GM11168 (cell line): Measurements from ENCODE around the gene GUCY2C.
"Not testable (repeated sequence)": the region's sequence is repeated elsewhere in the genome, so short reads cannot be mapped to it uniquely, and the experiment has no call there.

ENCODE experiments used
- in situ Hi-C: fragments of 300-500 bp; cut with MboI; formaldehyde crosslinking; loops from one replicate; pipeline ENCODE4 v1.12.0; 2022; ENCODE audit warnings: low sequenced_read_pairs; ENCODE audit not compliant: unreplicated experiment

Gene GUCY2C

GRCh38 chr12:14689144-14689543 lies 7.3 kb downstream of the GUCY2C start:
- in situ Hi-C loops = no loop called here

- in situ Hi-C loops = not testable (repeated sequence)
Measured at GRCh38 chr12:14682231-14682630, 14.2 kb downstream of the GUCY2C start.

GRCh38 chr12:14681625-14682024 lies 14.8 kb downstream of the GUCY2C start:
- in situ Hi-C loops = no loop called here

GRCh38 chr12:14681190-14681589 lies 15.2 kb downstream of the GUCY2C start:
- in situ Hi-C loops = no loop called here

- in situ Hi-C loops = no loop called here
Measured at GRCh38 chr12:14678547-14679150, 17.8 kb downstream of the GUCY2C start.

GRCh38 chr12:14668591-14668990 lies 27.8 kb downstream of the GUCY2C start:
- in situ Hi-C loops = no loop called here

- in situ Hi-C loops = no loop called here
Measured at GRCh38 chr12:14665354-14666348, 30.7 kb downstream of the GUCY2C start.

- in situ Hi-C loops = no loop called here
Measured at GRCh38 chr12:14664434-14665023, 31.9 kb downstream of the GUCY2C start.

- in situ Hi-C loops = no loop called here
Measured at GRCh38 chr12:14663002-14663401, 33.4 kb downstream of the GUCY2C start.

- in situ Hi-C loops = no loop called here
Measured at GRCh38 chr12:14656846-14657245, 39.6 kb downstream of the GUCY2C start.

GRCh38 chr12:14655284-14655683 lies 41.1 kb downstream of the GUCY2C start:
- in situ Hi-C loops = no loop called here

GRCh38 chr12:14654842-14655241 lies 41.6 kb downstream of the GUCY2C start:
- in situ Hi-C loops = no loop called here

- in situ Hi-C loops = no loop called here
Measured at GRCh38 chr12:14654416-14654815, 42.0 kb downstream of the GUCY2C start.

- in situ Hi-C loops = no loop called here
Measured at GRCh38 chr12:14652483-14652882, 43.9 kb downstream of the GUCY2C start.

GRCh38 chr12:14651371-14651770 lies 45.0 kb downstream of the GUCY2C start:
- in situ Hi-C loops = no loop called here

GRCh38 chr12:14650789-14651188 lies 45.6 kb downstream of the GUCY2C start:
- in situ Hi-C loops = no loop called here

- in situ Hi-C loops = no loop called here
Measured at GRCh38 chr12:14647028-14647750, 49.2 kb downstream of the GUCY2C start.

GRCh38 chr12:14643251-14643650 lies 53.1 kb downstream of the GUCY2C start:
- in situ Hi-C loops = no loop called here

GRCh38 chr12:14638066-14638465 lies 58.3 kb downstream of the GUCY2C start:
- in situ Hi-C loops = no loop called here

GRCh38 chr12:14635776-14636175 lies 60.6 kb downstream of the GUCY2C start:
- in situ Hi-C loops = no loop called here
